OCI-LY1 (cell line): ENCODE results near the gene GLB1L3.

Experiments used
- EZH2 ChIP-seq: fragments of 200-600 bp; sonication (generic), shearing (Covaris generic); IDR thresholded peaks from 2 replicates; pipeline ENCODE4 v1.8.0; 2017; ENCODE audit warnings: borderline replicate concordance, mixed run types, mild to moderate bottlenecking, antibody characterized with exemption, low read length, moderate library complexity, mixed read lengths
- TF ChIP-seq, protein P1 (sequence below): fragments of 200-600 bp; sonication (generic), shearing (Covaris generic); IDR thresholded peaks from 2 replicates; pipeline ENCODE4 v1.5.1; 2017; ENCODE audit warnings: mild to moderate bottlenecking, antibody characterized with exemption, low read length, moderate library complexity, mixed read lengths

DNA sequence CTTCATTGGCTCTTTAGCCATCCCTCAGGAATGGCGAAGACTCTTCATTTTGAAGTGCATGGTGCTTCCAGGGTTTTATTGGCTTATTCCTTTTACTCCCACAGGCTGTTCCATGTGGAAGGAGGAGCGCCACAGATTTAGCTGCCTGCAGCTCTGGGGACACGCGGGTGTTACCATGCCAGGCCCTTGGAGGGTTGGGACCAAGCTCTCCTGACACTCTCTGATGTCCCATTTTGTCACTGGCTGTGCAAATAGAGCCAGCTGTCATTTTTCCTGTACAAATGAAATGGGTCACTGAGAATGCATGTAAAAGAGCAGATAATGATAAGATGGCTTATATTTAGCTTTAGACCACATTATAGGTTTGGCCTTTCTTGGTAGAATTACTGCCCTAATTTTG, 32.3 kb upstream of the GLB1L3 start:
- TF ChIP-seq, protein P1, sequence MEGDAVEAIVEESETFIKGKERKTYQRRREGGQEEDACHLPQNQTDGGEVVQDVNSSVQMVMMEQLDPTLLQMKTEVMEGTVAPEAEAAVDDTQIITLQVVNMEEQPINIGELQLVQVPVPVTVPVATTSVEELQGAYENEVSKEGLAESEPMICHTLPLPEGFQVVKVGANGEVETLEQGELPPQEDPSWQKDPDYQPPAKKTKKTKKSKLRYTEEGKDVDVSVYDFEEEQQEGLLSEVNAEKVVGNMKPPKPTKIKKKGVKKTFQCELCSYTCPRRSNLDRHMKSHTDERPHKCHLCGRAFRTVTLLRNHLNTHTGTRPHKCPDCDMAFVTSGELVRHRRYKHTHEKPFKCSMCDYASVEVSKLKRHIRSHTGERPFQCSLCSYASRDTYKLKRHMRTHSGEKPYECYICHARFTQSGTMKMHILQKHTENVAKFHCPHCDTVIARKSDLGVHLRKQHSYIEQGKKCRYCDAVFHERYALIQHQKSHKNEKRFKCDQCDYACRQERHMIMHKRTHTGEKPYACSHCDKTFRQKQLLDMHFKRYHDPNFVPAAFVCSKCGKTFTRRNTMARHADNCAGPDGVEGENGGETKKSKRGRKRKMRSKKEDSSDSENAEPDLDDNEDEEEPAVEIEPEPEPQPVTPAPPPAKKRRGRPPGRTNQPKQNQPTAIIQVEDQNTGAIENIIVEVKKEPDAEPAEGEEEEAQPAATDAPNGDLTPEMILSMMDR: no peak
- no peak for TF ChIP-seq EZH2
